ENCODE results near the gene SMARCB1. TPM values are rescaled to one million over a fixed set of nuclear protein-coding genes. Genes with fewer than 3 reads are reported as not detected.
"Not testable (repeated sequence)": the region's sequence is repeated elsewhere in the genome, so short reads cannot be mapped to it uniquely, and the experiment has no call there.

Gene SMARCB1
- total and polyA plus RNA-seq, 2 experiments from 2014 or later, result 147 to 175 TPM

GRCh38 chr22:23857606-23858483, 71.1 kb downstream of the SMARCB1 start, which contains the start of gene SLC2A11:
Gene SLC2A11 (plus strand): TSS chr22:23857875. CDS start chr22:23858000, 125 bp downstream.
- H3K27me3 ChIP-seq, result no peaks in the 10 kb centered on the region
- no peak for TF ChIP-seq CTCF (IDR thresholded peaks at IDR 0.05; ENCODE audit: low read depth, low read length)
- H3K36me3 ChIP-seq, result no peaks in the 10 kb centered on the region
- no peaks in the 10 kb centered on the region for H3K9me3 ChIP-seq (ENCODE audit: low read depth)
- peak within 1 kb of the TSS; percentile 88 for H3K27ac ChIP-seq
- H3K4me3 ChIP-seq, result peak within 1 kb of the TSS; percentile 45
- peaks cover 15% of the 10 kb centered on the region for H3K4me1 ChIP-seq (ENCODE audit: low read depth)
- peak; percentile 98 to 100 for DNase-seq (ENCODE audit: low read depth in 1 of 2, low spot score in 1 of 2)

- Histone ChIP-seq H3K4me3 (peak overlapping the region; percentile 45), H3K36me3 (no peaks in the 10 kb centered on the region), H3K27ac (peak overlapping the region; percentile 88), H3K27me3 (no peaks in the 10 kb centered on the region), H3K9me3 (ENCODE audit: low read depth) (no peaks in the 10 kb centered on the region), H3K4me1 (ENCODE audit: low read depth) (peaks cover 15% of the 10 kb centered on the region)
- DNase-seq (ENCODE audit: low read depth in 1 of 2, low spot score in 1 of 2), result no peak
- TF ChIP-seq CTCF (IDR thresholded peaks at IDR 0.05; ENCODE audit: low read depth, low read length), result peak; percentile 25
Observed at GRCh38 chr22:23858484-23858815, 71.7 kb downstream of the SMARCB1 start.

DNA sequence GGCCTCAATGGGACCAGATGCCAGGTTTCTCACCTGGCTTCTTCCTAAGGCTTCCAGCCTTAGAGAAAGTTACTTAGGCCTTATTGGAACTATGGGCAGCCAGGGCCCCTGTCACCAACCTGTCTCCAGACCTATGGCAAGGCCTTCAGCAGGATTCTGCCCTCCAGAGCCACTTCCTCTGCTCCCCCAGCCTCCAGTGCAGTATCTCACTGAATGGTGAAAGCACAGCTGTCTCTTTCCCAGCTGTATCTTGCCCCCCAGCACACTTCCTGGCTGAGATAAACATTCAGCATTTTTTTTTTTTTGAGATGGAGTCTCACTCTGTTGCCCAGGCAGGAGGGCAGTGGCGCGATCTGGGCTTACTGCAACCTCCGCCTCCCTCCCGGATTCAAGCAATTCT, 72.4 kb downstream of the SMARCB1 start:
- H3K4me1 ChIP-seq (ENCODE audit: low read depth), result peaks cover 15% of the 10 kb centered on the region

GRCh38 chr22:23860187-23860586, 73.4 kb downstream of the SMARCB1 start:
- DNase-seq (ENCODE audit: low read depth in 1 of 2, low spot score in 1 of 2); H3K27ac ChIP-seq; H3K36me3 ChIP-seq; H3K9me3 ChIP-seq (ENCODE audit: low read depth); H3K27me3 ChIP-seq; H3K4me3 ChIP-seq: not testable (repeated sequence)
- H3K4me1 ChIP-seq (ENCODE audit: low read depth), result peaks cover 15% of the 10 kb centered on the region

More for the DNA sequence above, 72.4 kb downstream of the SMARCB1 start:
- no peak for TF ChIP-seq CTCF (IDR thresholded peaks at IDR 0.05; ENCODE audit: low read depth, low read length)
- peaks cover 3% of the 10 kb centered on the region for H3K36me3 ChIP-seq
- no peaks in the 10 kb centered on the region for H3K27me3 ChIP-seq
- H3K9me3 ChIP-seq (ENCODE audit: low read depth), result no peaks in the 10 kb centered on the region
- H3K4me3 ChIP-seq, result no peak overlapping the region
- H3K27ac ChIP-seq, result no peak overlapping the region
- DNase-seq (ENCODE audit: low read depth in 1 of 2, low spot score in 1 of 2), result no peak

GRCh38 chr22:23862103-23862502, 75.3 kb downstream of the SMARCB1 start:
- Histone ChIP-seq H3K27me3 (no peaks in the 10 kb centered on the region), H3K4me3 (no peak overlapping the region), H3K27ac (no peak overlapping the region), H3K9me3 (ENCODE audit: low read depth) (no peaks in the 10 kb centered on the region), H3K4me1 (ENCODE audit: low read depth) (peaks cover 5% of the 10 kb centered on the region), H3K36me3 (peaks cover 3% of the 10 kb centered on the region)
- peak; percentile 55 to 70 for DNase-seq (ENCODE audit: low read depth in 1 of 2, low spot score in 1 of 2)
- TF ChIP-seq CTCF (IDR thresholded peaks at IDR 0.05; ENCODE audit: low read depth, low read length), result peak; percentile 71

GRCh38 chr22:23864499-23865154, 77.9 kb downstream of the SMARCB1 start:
- H3K27me3 ChIP-seq; H3K4me1 ChIP-seq (ENCODE audit: low read depth); H3K9me3 ChIP-seq (ENCODE audit: low read depth); H3K27ac ChIP-seq; H3K4me3 ChIP-seq; DNase-seq (ENCODE audit: low read depth in 1 of 2, low spot score in 1 of 2): not testable (repeated sequence)
- H3K36me3 ChIP-seq, result peaks cover 16% of the 10 kb centered on the region
